C1 segment of cervical spinal cord (tissue), 14 donors: ENCODE measurements around the gene GALNT9.
A peak's percentile ranks its signal among the peaks of the same experiment; 100 is the strongest.

Experiments
- DNase-seq, 14 donors: peaks; one replicate each; lab custom pipeline; 2025; lab: John Stamatoyannopoulos, UW

Gene GALNT9

DNA sequence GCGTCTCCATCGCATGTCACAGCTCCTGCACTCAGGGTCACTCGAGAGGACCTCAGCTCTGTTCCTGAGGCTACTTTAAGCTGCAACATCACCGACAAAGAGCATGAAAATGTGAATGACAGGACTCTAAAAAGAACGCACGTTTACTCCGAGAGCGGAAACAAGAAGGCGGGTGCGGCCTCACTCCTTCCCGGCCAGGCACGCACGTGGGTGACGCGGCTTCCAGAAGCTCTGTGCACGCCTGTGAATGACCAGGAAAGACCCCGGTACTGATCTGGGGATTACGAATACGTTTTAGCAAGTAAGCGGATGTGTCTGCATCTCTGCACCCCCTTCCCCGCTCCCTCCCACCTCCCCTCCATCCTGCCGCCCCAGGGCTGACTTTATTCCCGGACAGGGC, 15.2 kb upstream of the GALNT9 start:
- no peak for DNase-seq

DNA sequence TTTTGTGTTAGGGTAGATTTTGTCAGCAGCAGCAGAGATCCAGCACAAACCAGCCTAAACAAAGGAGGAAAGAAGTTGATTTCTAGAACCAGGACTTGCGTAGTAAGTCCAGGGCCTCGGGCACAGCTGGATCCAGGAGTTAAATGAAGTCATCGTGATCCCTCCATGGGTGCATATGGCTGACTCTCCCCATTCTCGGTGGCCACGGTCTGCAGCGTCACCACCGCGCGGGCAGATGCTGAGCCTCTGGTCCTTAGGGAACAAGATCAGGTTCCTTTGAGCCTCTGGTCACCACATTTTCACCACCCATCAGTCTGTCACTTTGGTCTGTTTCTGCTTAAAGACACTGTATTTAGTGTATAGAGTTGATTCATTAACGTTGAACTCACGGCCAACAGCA, 14.8 kb upstream of the GALNT9 start:
- DNase-seq, result no peak

DNA sequence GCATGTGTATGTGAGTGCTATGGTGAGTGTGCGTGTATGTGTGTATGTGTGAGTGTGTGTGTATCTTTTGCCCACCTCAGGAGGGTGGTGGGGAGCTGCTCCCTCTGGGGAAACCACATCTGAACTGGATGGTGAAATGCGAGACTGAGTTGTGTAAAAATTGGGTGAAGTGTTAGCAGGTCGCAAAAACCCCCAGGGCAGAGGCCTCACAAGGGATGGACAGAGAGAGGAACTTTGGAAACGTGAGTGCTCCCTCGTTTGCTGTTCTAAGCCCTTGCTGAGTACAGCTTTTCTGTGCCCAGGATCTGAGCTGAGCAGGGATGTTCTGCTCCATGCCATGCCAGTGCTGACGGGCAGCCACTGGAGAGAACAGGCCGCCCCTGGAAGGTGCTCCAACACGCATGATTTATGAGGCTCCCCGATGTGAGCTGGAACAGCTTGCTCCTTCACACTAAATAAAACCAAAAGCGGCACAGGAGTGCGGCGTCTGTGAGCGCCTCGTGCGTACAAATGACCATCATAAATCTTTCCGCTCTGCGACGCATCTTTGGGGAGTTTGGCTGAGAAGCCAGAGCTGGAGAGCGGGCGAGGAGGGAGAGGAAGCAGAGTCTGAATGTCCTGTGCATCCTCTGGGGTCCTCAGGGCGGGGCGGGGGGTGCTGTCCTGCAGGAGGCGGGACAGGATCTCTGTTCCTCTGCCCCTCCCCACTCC, 14.1 kb upstream of the GALNT9 start:
- peak in 2 of 14 donors; percentile 3 to 25 for DNase-seq

DNA sequence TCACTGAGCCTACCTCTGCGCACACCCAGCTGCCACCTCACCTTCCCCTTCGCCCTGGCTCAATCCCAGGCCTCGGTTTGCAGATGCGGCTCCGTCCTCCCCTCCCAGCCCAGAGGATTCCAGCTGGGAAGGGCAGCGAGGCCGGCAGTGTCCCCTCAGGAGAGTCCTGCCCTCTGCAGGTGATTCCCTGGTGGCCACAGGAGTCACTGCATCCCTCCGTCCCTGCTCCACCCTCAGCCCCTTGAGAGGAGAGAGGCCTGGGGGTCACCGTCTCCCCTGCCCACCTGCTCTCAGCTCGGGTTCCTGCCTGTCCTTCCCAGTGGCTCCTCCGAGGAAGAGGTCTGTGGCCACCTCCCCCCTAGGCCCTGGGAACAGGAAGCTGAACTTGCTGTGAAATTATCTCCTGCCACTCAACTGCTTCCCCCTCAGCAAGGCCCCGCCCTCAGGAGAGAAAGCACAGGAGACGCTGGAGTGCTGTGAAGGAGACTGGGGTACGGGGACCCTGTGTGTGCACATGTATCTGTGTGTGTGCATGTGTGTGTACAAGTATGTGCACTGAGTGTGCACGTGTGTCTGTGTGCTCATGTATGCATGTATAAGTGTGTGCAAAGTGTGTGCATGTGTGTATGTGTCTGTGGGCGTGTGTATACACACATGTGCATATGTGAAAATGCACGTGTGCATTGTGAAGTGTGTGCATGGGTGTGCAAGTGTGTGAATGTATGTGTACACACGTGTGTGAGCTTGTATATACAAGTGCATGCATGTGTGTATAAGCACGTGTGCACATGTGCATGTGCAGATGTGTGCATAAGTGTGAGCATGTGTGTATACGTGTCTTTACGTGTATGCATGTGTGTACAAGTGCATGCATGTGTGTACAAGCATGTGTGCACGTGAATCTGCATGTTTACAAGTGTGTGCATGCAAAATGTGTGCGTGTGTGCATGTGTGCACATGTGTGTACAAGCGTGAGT, 13.2 kb upstream of the GALNT9 start:
- no peak for DNase-seq

DNA sequence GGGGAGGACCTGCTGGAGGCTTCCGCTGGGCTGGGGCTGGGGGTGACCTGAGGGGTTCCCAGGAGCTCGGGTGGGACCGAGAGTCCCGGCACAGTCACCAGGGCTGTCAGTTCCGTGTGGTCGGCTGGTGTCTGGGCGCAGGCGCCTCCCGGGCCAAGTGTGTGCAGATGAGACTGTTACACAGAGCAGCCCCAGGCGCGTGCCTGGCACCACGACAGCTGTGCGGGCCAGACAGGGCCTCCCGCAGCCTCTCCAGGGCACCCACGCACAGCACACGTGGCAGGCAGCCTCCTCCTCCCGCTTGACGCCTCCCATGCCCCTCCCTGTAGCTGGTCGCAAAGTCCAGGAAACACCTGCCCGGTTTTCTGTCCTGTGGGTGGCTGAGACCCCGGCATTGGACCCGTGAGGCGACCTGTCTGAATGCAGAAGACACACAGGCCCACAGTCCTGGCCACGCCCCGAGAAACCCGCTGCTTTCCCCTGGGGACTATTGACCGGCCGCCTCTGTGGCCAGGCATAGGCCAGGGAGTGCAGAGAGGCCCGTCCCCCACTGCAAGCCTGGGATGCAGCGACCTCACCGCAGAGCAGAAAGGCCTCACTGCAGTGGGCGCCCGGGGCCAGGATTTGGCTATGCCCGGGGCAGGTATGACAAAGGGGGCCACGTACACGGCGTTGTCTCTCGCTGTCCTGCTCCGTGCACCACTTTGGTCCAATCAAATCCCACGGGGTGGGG, 12.1 kb upstream of the GALNT9 start:
- DNase-seq, result no peak

DNA sequence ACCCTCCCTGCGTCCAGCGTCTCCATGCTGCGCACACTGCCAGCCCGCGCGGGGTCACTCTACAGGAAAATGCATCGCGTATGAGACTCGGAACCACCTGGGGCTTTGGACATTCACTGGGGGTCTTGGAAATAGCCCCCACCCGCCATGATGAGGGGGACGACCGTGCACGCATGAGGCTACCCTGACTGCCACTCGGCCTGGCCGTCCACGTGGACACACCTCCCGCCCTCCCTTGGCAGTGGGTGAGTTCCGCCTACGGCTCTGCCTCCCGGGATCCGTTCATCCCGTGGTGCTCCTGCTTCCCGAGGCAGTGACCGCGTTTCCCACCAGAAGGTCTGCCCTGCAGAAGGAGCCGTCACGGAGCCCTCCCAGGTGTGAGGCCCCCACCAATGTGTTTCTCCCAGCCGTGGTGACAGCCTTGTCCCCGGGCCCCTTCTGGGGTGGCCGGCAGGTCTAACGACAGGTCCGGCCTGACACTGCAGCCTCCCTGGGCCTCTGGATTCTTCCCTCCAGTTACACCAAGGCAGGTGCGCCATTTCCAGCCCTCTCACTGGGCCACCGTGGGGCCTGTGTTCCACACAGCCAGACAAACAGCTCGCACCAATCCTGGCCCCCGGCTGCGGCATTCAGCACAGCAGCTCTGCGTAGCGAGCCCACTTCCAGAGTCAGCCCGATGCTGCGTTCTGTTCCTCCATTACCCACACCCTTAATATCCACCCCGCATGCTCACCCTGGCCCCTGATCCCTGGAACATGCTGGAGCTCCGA, 11.1 kb upstream of the GALNT9 start:
- DNase-seq, result no peak

DNA sequence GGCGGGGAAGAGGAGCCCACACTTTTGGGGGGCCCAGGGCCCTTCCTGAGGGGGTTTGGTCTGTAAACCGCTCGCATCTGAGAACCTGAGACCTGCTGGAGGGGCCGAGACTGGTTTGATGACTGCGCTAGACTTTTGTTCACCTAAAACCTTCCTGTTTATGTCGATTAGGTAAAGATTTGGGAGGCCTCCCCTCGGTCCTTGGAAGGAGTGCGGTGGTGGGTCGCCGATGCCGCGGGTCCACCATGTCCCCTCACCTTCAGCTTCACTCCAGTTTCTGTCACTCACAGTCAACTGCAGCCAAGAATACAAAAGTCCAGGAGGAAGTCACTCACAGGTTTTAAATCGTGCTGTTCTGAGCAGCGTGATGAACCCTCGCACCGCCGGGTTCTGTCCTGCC, 10.5 kb upstream of the GALNT9 start:
- DNase-seq, result no peak

DNA sequence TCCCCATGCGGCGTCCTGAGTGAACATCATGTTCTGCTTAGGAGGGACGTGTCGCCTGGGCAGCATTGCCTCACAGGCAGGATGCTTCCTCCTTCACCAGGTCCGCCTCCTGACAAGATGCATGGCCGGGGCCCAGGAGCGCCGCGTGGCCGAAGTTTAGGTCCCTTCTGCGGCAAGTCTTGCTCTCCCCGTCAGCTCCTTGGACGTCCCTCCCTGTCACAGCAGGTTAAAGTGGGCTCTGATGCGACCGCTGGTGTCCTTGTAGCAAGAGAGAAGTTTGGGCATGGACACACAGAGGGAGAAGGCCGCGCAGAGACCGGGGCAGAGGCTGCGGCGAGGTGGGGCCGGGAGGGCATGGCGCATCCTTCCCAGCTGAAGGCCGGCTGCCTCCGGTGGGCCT, 9.4 kb upstream of the GALNT9 start:
- no peak for DNase-seq

DNA sequence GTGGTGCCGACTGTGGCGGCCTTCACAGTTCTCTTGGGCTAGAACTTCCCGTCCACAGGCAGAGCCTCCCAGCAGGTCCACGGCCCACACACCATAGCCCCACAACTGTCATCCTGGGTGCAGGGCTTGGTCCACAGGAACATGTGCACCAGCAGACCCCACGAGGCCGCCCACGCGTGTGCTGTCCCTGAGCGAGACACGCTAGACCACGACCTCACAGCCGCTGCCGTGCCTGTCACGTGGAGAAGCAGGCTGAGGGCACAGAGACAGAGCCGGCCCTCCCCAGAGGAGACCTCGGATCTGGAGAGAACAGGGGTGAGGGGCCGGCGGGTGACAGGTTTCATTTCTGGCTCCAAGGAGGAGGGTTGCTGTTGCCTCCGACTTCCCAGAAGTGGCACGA, 8.9 kb upstream of the GALNT9 start:
- DNase-seq, result no peak

DNA sequence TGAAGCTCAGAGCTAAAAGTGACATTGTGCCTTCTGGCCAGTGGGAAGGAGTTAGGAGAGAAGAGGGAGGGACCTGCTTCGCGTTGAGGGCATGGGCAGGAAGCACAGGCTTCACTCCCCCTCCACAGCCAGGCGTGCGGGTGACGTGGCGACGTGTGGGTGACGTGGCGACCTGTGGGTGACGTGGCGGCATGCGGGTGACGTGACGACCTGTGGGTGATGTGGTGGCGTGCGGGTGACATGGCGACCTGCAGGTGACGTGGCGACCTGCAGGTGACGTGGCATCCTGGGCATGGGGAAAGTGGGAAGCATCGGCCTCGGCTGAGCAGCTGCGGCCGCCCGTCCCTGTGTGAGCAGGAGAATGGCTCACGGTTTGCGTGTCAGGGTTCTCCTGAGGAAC, 8.2 kb upstream of the GALNT9 start:
- DNase-seq, result no peak

DNA sequence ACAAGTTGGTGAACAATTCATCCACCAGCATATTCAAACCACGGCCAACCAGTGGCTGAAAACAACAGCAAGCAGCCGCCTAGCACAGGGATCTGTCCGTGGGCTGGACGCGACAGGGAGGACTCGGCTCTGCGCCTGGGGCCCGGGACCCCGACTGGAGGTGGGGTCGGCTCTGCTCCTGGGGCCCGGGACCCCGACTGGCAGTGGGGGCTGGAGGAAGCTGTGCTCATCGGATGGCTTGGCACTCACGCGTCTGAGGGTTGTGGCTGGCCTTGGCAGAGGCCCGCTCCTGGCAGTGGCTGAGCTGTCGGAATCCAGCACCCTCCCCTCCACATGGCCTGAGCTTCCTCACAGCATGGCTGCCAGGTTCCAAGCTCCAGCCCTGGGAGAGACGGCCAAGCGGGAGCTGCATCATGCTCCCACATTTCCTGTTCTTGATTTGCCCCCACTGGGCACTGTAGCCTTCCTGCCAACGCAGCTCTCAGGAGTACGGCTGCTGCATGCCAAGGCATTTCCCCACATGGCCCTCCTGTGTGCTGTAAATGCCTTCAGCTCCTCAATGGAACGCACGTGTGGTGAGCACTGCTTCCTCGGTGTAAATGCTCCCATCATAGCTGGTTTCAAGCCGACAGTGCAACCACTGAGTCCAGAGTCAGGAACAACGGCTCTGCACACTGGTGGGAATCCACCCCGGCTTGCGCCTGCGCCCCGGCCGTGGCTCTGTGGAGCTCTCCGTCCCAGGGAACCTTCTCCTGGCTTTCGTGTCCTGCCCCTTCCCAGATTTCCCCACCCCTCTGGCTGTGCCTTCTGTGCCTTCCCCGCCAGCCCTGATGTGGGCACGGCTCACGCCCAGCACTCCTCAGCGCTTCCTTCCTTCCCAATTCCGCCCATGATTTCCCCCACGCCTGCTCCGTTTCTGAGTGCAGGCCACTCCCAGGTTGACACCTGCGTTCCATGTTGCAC, 7.3 kb upstream of the GALNT9 start:
- peak in 1 of 14 donors; percentile 87 for DNase-seq

DNA sequence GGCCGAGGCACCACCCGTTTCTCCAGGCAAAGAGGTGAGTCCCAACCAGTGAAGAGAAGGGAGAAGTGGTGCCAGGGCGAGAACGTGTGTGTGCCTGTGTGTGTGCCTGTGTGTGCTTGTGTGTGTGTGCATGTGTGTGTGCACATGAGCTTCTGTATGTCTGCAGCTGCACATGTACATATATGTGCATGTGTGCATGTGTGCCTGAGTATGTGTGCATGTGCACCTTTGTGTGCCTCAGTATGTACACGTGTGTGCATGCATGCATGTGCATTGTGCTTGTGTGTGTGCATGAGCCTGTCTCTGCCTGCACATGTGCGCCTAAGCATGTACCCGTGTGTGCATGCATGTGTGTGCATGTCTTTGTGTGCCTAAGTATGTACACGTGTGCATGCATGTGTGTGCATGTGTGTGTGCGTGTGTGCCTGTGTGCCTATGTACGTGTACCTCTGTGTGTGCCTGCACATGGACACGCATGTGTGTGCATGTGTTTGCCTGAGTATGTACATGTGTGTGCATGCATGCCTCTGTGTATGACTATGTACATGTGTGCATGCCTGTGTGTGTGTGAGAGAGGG, 5.9 kb upstream of the GALNT9 start:
- no peak for DNase-seq

DNA sequence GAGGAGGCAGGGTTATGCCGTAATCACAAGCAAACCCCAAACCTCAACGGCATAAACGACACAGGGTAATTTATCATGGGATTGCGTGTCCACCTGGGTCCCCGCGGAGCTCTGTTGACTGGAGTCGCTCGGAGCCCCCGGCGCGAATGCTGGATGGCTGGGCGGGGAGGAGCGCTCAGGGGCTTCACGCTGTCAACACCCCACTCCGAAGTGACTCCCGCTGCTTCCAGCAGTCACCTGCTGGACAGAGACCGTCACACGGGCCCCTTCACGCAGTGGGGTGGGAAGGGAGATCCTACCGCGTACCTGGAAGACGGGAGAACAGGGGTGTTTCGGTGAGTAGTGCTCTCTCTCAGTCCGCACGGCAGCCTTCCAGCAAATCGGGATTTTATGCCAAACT, 4.4 kb upstream of the GALNT9 start:
- DNase-seq, result no peak

DNA sequence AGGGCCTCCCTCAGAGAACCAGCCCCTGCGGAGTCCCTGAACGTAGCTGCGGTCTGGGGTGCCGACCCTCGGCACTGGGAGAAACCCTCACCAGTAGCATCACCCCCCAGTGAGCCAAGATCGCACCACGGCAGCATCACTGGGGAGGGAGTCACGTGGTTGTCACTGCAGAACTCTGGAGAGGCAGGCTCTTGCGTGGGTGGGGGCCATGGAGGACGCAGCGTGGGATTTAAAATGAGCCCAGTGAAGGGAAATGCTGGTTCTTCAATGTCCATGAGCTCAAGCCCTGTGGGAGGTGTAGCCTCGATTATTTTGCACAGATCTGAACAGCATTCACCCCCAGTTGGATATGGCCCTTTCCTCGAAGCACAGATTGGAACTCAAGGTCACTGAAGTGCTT, 3.9 kb upstream of the GALNT9 start:
- no peak for DNase-seq

DNA sequence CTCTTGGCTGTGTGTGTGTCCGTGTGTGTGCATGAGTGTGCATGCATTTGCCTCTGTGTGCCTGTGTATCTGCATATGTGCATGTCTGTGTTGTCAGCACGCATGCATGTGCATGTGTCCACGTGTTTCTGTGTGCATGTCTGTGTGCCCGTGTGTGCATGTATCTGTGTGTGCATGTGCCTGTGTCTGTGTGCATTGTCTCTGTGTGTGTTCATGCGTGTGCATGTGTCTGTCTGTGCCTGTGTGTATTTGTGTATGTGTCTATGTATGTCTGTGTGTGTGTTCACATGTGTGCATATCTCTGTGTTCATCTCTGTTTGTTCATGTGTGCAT, 1.1 kb upstream of the GALNT9 start:
- no peak for DNase-seq

DNA sequence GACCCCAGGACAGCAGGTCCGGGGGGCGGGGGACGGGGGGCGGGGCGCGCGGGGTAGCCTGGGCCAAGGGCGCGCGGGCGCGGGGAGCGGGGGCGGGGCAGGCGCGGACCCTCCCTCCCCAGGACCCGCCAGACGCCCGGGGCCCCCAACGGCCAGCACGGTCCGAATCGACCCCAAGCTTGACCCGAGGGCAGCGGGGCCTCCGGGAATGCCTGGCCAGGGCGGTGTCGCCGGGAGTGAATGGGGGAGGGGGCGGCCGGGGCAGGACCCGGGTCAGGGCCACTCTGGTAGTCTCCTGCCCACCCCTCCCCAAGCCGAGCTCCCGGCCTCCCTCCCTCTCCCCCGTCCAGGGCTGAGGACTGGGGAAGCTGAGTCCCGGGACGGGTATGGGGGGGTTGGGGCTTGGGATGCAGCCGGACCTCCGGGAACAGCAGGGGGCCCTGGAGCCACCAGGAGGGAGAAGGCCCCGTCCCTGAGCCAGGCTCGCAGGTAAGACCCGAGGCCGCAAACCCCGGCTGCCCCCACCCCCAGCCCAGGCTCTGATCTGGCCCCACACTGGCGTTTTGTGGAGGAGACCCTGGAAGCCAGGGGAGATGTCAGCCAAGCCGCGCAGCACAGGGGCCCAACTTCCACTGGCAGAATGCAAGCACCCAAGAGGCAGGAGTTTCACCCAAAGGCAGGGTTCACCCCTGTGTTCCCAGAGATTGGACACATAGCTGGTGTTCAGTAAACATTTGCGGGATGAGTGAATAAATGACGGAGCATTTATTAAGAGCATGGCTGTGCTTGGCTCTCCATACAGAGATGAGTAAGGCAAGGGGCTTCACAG, 545 bp upstream of the GALNT9 start:
- no peak for DNase-seq

DNA sequence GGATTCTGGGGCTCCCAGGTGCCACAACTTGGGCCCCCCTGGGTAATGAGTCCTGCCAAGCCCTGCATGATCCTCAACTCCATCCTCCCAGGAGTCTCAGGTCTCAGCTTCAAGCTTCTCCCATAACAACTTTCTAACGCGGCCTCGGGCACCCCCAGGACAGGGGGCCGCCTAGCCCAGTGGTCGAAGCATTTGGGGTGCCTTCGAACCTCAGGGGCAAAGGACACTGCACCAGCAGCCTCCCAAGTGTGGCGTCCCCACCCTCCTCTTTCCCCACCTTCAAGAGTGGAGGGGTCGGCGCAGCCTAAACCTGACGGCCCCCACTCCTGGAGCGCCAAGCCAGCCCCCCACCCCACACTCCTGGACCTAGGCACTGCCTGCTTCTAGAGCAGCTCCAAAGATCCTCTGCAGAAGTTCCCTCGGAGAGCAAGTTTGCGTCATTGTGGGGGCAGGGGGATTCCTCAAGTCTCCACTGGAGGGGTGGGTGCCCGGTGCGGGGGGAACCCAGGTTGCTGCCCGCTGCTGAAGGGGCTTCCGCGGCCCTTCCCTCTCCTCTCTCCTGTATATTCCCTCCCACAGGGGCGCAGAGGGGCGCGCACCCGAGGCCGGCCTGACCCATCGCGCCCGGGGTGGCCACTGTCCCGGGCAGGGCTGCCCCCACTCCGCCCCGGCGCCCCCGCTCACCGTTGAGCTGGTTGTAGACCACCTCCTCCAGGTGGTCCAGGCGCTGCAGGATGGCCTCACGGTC, 933 bp downstream of the GALNT9 start:
- no peak for DNase-seq
